Mesendoderm (in vitro differentiated cells): ENCODE data around the gene POLR2L.
A peak's percentile ranks its signal among the peaks of the same experiment; 100 is the strongest.

Source experiments
- DNase-seq: peaks from one replicate; pipeline ENCODE4 v3.0.0; 2013
- H2AK5ac ChIP-seq: 2 replicates; pipeline ENCODE4 v1.6.1; 2013; ENCODE audit warnings: low read length, inconsistent platforms
- H2BK120ac ChIP-seq: 2 replicates; pipeline ENCODE4 v1.6.1; 2013; ENCODE audit warnings: low read depth, mild to moderate bottlenecking, low read length, moderate library complexity, mixed read lengths
- H2BK15ac ChIP-seq: replicated peaks from 2 replicates; pipeline ENCODE4 v1.6.1; 2013; ENCODE audit warnings: low read depth, mild to moderate bottlenecking, moderate library complexity
- H2BK5ac ChIP-seq: 2 replicates; pipeline ENCODE4 v1.6.1; 2013; ENCODE audit warnings: low read length, inconsistent platforms
- H3K18ac ChIP-seq: 2 replicates; pipeline ENCODE4 v1.6.1; 2013; ENCODE audit warnings: mild to moderate bottlenecking, low read length, mixed read lengths
- H3K23ac ChIP-seq: one replicate; pipeline ENCODE4 v1.6.1; 2013; ENCODE audit warnings: low read length
- H3K27ac ChIP-seq: 2 replicates; pipeline ENCODE4 v1.5.1; 2013; ENCODE audit warnings: low read depth, mild to moderate bottlenecking, inconsistent platforms, low read length, moderate library complexity
- H3K27me3 ChIP-seq: 2 replicates; pipeline ENCODE4 v1.6.1; 2013; ENCODE audit warnings: low read length, control low read depth, mild to moderate bottlenecking, inconsistent platforms; ENCODE audit not compliant: insufficient read depth, poor library complexity
- H3K36me3 ChIP-seq: 2 replicates; pipeline ENCODE4 v1.6.1; 2013; ENCODE audit warnings: low read length, inconsistent platforms; ENCODE audit not compliant: control insufficient read depth, insufficient read depth
- H3K4ac ChIP-seq: one replicate; pipeline ENCODE4 v1.6.1; 2013; ENCODE audit warnings: low read depth, mild to moderate bottlenecking, low read length, moderate library complexity
- H3K4me1 ChIP-seq: 2 replicates; pipeline ENCODE4 v1.6.1; 2013; ENCODE audit warnings: low read depth, low read length, inconsistent platforms; ENCODE audit not compliant: control insufficient read depth
- H3K4me2 ChIP-seq: 2 replicates; pipeline ENCODE4 v1.6.1; 2013; ENCODE audit warnings: low read length
- H3K4me3 ChIP-seq: 2 replicates; pipeline ENCODE4 v1.5.1; 2013; ENCODE audit warnings: mild to moderate bottlenecking, low read length
- H3K56ac ChIP-seq: one replicate; pipeline ENCODE4 v1.6.1; 2013; ENCODE audit warnings: low read length
- H3K79me1 ChIP-seq: 2 replicates; pipeline ENCODE4 v1.6.1; 2013; ENCODE audit warnings: low read length, inconsistent platforms
- H3K79me2 ChIP-seq: 2 replicates; pipeline ENCODE4 v1.6.1; 2013; ENCODE audit warnings: mild to moderate bottlenecking, low read length; ENCODE audit not compliant: control insufficient read depth, insufficient read depth
- H3K9ac ChIP-seq: 2 replicates; pipeline ENCODE4 v1.6.1; 2013; ENCODE audit warnings: low read length, inconsistent platforms
- H4K5ac ChIP-seq: one replicate; pipeline ENCODE4 v1.6.1; 2013; ENCODE audit warnings: low read length
- H4K8ac ChIP-seq: one replicate; pipeline ENCODE4 v1.6.1; 2013; ENCODE audit warnings: low read depth, mild to moderate bottlenecking, control low read depth, low read length, moderate library complexity
- WGBS: extraction: QIAGEN DNeasy Blood & Tissue Kit; methylation state at CpG from one replicate; pipeline ENCODE4 v1.1.7; 2013; ENCODE audit warnings: low lambda C conversion rate, missing lambda C conversion rate; ENCODE audit not compliant: insufficient coverage; ENCODE audit errors: extremely low coverage; 5-methylcytosine and 5-hydroxymethylcytosine counted together

The POLR2L gene

GRCh38 chr11:792873-793272, 49.5 kb downstream of the POLR2L start:
- H3K56ac ChIP-seq, result no peak overlapping the region
- no CpG with 5 or more reads among the region's 13 CpGs for WGBS

GRCh38 chr11:792535-792821, 49.9 kb downstream of the POLR2L start:
- no peak overlapping the region for H3K27ac ChIP-seq
- peaks cover 4% of the 10 kb centered on the region for H3K79me1 ChIP-seq
- WGBS, result no CpG with 5 or more reads among the region's 15 CpGs
- no peak overlapping the region for H4K8ac ChIP-seq
- no peak overlapping the region for H2BK5ac ChIP-seq
- H3K18ac ChIP-seq, result no peak overlapping the region
- H3K4me3 ChIP-seq, result no peak overlapping the region
- H3K4me2 ChIP-seq, result no peak overlapping the region
- no peak overlapping the region for H2AK5ac ChIP-seq
- peaks cover 3% of the 10 kb centered on the region for H3K79me2 ChIP-seq
- no peak overlapping the region for H2BK120ac ChIP-seq
- no peak overlapping the region for H3K56ac ChIP-seq
- H2BK15ac ChIP-seq, result no peak overlapping the region
- no peaks in the 10 kb centered on the region for H3K27me3 ChIP-seq
- H3K4ac ChIP-seq, result no peak overlapping the region
- no peak for DNase-seq
- no peaks in the 10 kb centered on the region for H3K36me3 ChIP-seq
- no peaks in the 10 kb centered on the region for H3K4me1 ChIP-seq
- no peak overlapping the region for H4K5ac ChIP-seq
- H3K23ac ChIP-seq, result no peak overlapping the region
- no peak overlapping the region for H3K9ac ChIP-seq

More at GRCh38 chr11:792873-793272, 49.5 kb downstream of the POLR2L start:
- no peak for DNase-seq
- Histone ChIP-seq H3K23ac (no peak overlapping the region), H4K5ac (no peak overlapping the region), H3K9ac (no peak overlapping the region), H3K4ac (no peak overlapping the region), H3K36me3 (no peaks in the 10 kb centered on the region), H3K27me3 (no peaks in the 10 kb centered on the region), H3K79me2 (peaks cover 3% of the 10 kb centered on the region), H3K4me3 (no peak overlapping the region), H2BK120ac (no peak overlapping the region), H4K8ac (no peak overlapping the region), H2AK5ac (no peak overlapping the region), H3K79me1 (peaks cover 4% of the 10 kb centered on the region), H3K18ac (no peak overlapping the region), H3K27ac (no peak overlapping the region), H3K4me1 (no peaks in the 10 kb centered on the region), H2BK5ac (no peak overlapping the region), H3K4me2 (no peak overlapping the region), H2BK15ac (no peak overlapping the region)

- H3K56ac ChIP-seq, result no peak overlapping the region
- H3K4me1 ChIP-seq, result no peaks in the 10 kb centered on the region
- no peak overlapping the region for H2BK120ac ChIP-seq
- no peak overlapping the region for H3K4me3 ChIP-seq
- H3K27me3 ChIP-seq, result no peaks in the 10 kb centered on the region
- H3K9ac ChIP-seq, result no peak overlapping the region
- H4K5ac ChIP-seq, result no peak overlapping the region
- H2BK5ac ChIP-seq, result no peak overlapping the region
- WGBS, result no CpG with 5 or more reads among the region's 49 CpGs
- peaks cover 4% of the 10 kb centered on the region for H3K79me1 ChIP-seq
- H3K4me2 ChIP-seq, result no peak overlapping the region
- no peak overlapping the region for H3K27ac ChIP-seq
- DNase-seq, result no peak
- no peaks in the 10 kb centered on the region for H3K36me3 ChIP-seq
- H4K8ac ChIP-seq, result no peak overlapping the region
- no peak overlapping the region for H2BK15ac ChIP-seq
- peaks cover 3% of the 10 kb centered on the region for H3K79me2 ChIP-seq
- H3K23ac ChIP-seq, result no peak overlapping the region
- no peak overlapping the region for H2AK5ac ChIP-seq
- H3K4ac ChIP-seq, result no peak overlapping the region
- no peak overlapping the region for H3K18ac ChIP-seq
These were observed 50.4 kb downstream of the POLR2L start for GRCh38 chr11:791658-792534.

- no peak overlapping the region for H3K27ac ChIP-seq
- H3K23ac ChIP-seq, result no peak overlapping the region
- no peak overlapping the region for H3K4me2 ChIP-seq
- H2BK120ac ChIP-seq, result no peak overlapping the region
- no peak overlapping the region for H4K8ac ChIP-seq
- no peak overlapping the region for H3K4me3 ChIP-seq
- H2AK5ac ChIP-seq, result no peak overlapping the region
- H3K4me1 ChIP-seq, result no peaks in the 10 kb centered on the region
- WGBS, result no CpG with 5 or more reads among the region's 18 CpGs
- H2BK5ac ChIP-seq, result no peak overlapping the region
- no peaks in the 10 kb centered on the region for H3K27me3 ChIP-seq
- no peak overlapping the region for H4K5ac ChIP-seq
- no peak overlapping the region for H2BK15ac ChIP-seq
- H3K36me3 ChIP-seq, result no peaks in the 10 kb centered on the region
- no peak overlapping the region for H3K18ac ChIP-seq
- peak; percentile 59 for DNase-seq
- no peaks in the 10 kb centered on the region for H3K79me2 ChIP-seq
- H3K79me1 ChIP-seq, result no peaks in the 10 kb centered on the region
- no peak overlapping the region for H3K56ac ChIP-seq
- no peak overlapping the region for H3K9ac ChIP-seq
- H3K4ac ChIP-seq, result no peak overlapping the region
These were observed 51.4 kb downstream of the POLR2L start for GRCh38 chr11:790721-791564.

- no peaks in the 10 kb centered on the region for H3K79me2 ChIP-seq
- no peak within 1 kb of the TSS for H3K27ac ChIP-seq
- no peak within 1 kb of the TSS for H2BK15ac ChIP-seq
- no peak within 1 kb of the TSS for H2BK5ac ChIP-seq
- H3K4ac ChIP-seq, result no peak within 1 kb of the TSS
- H3K36me3 ChIP-seq, result no peaks in the 10 kb centered on the region
- H3K56ac ChIP-seq, result no peak within 1 kb of the TSS
- no peak within 1 kb of the TSS for H3K18ac ChIP-seq
- WGBS, result no CpG with 5 or more reads among the region's 44 CpGs
- DNase-seq, result no peak
- no peak within 1 kb of the TSS for H3K4me2 ChIP-seq
- H4K5ac ChIP-seq, result no peak within 1 kb of the TSS
- H3K27me3 ChIP-seq, result no peaks in the 10 kb centered on the region
- no peak within 1 kb of the TSS for H3K9ac ChIP-seq
- H2AK5ac ChIP-seq, result no peak within 1 kb of the TSS
- no peak within 1 kb of the TSS for H3K23ac ChIP-seq
- H3K79me1 ChIP-seq, result no peaks in the 10 kb centered on the region
- H2BK120ac ChIP-seq, result no peak within 1 kb of the TSS
- H3K4me3 ChIP-seq, result no peak within 1 kb of the TSS
- H4K8ac ChIP-seq, result no peak within 1 kb of the TSS
- H3K4me1 ChIP-seq, result no peaks in the 10 kb centered on the region
These were observed 52.4 kb downstream of the POLR2L start, which contains the start of gene CEND1 for GRCh38 chr11:789943-790342. TSS of gene CEND1 (minus strand) at chr11:790090. CDS start at chr11:788576, 1,514 bp downstream.
